IMR-90 (cell line): ENCODE data around the gene ADM5. TPM values are rescaled to one million over a fixed set of nuclear protein-coding genes. Genes with fewer than 3 reads are reported as not detected.

Source experiments
- ATAC-seq: fragments of 200-7000 bp; cut with Tn5 transposase; 2 replicates; pipeline ENCODE4 v1.9.1; 2020; ENCODE audit warnings: low read depth, mild to moderate bottlenecking, moderate library complexity
- BruUV-seq: library from RNA; stranded (reverse); fragments of 400-500 nt; replicated peaks from 2 replicates; lab custom pipeline; 2021; lab: Mats Ljungman, UMichigan
- CTCF ChIA-PET: fragments of 300-600 bp; formaldehyde crosslinking; extraction: SDS; loops from one replicate; lab custom pipeline; 2021; ENCODE audit warnings: antibody characterized with exemption; lab: Yijun Ruan, JAX
- POLR2A ChIA-PET: fragments of 300-600 bp; sonication (Branson Sonifier 250); formaldehyde crosslinking; loops from one replicate; lab custom pipeline; 2022; ENCODE audit warnings: antibody characterized with exemption; ENCODE audit not compliant: unreplicated experiment; lab: Charles Lee
- DNase-seq: peaks from one replicate; pipeline ENCODE4 v3.0.0; 2013
- H2AFZ ChIP-seq: replicated peaks from 2 replicates; pipeline ENCODE3; 2013; ENCODE audit warnings: low read length, mild to moderate bottlenecking; ENCODE audit not compliant: poor library complexity
- H2AK5ac ChIP-seq: 2 replicates; pipeline ENCODE4 v1.6.1; 2013; ENCODE audit warnings: low read depth, low read length, inconsistent platforms
- H2AK9ac ChIP-seq: replicated peaks from 2 replicates; pipeline ENCODE3; 2013; ENCODE audit warnings: mild to moderate bottlenecking, low read depth, low read length, moderate library complexity; ENCODE audit not compliant: poor library complexity
- H2BK120ac ChIP-seq: 2 replicates; pipeline ENCODE4 v1.6.1; 2013; ENCODE audit warnings: low read depth, low read length, inconsistent platforms
- H2BK15ac ChIP-seq: 3 replicates; pipeline ENCODE4 v1.6.1; 2013; ENCODE audit warnings: low read depth, low read length, inconsistent platforms
- H2BK20ac ChIP-seq: 2 replicates; pipeline ENCODE4 v1.6.1; 2013; ENCODE audit warnings: low read depth, mild to moderate bottlenecking, inconsistent platforms, low read length, moderate library complexity
- H2BK5ac ChIP-seq: 2 replicates; pipeline ENCODE4 v1.6.1; 2013; ENCODE audit warnings: mild to moderate bottlenecking, low read depth, low read length, inconsistent platforms; ENCODE audit not compliant: poor library complexity, severe bottlenecking
- H3K14ac ChIP-seq: replicated peaks from 2 replicates; pipeline ENCODE4 v1.6.1; 2013; ENCODE audit warnings: low read depth, low read length, inconsistent platforms
- H3K18ac ChIP-seq: 2 replicates; pipeline ENCODE4 v1.6.1; 2013; ENCODE audit warnings: low read depth, low read length, control low read depth
- H3K23ac ChIP-seq: 2 replicates; pipeline ENCODE4 v1.6.1; 2013; ENCODE audit warnings: low read depth, low read length, inconsistent platforms
- H3K27ac ChIP-seq: 2 replicates; pipeline ENCODE4 v1.5.1; 2013; ENCODE audit warnings: mild to moderate bottlenecking, control low read depth, low read length; ENCODE audit not compliant: insufficient read depth
- H3K27me3 ChIP-seq: 2 replicates; pipeline ENCODE4 v1.6.1; 2013; ENCODE audit warnings: low read length; ENCODE audit not compliant: control insufficient read depth, insufficient read depth
- H3K36me3 ChIP-seq: 2 replicates; pipeline ENCODE4 v1.6.1; 2013; ENCODE audit warnings: low read length, mixed read lengths; ENCODE audit not compliant: control insufficient read depth, insufficient read depth
- H3K4ac ChIP-seq: 2 replicates; pipeline ENCODE4 v1.6.1; 2013; ENCODE audit warnings: low read depth, low read length, inconsistent platforms
- H3K4me1 ChIP-seq: 2 replicates; pipeline ENCODE4 v1.6.1; 2013; ENCODE audit warnings: low read length, mixed read lengths; ENCODE audit not compliant: control insufficient read depth, insufficient read depth
- H3K4me2 ChIP-seq: 2 replicates; pipeline ENCODE4 v1.6.1; 2013; ENCODE audit warnings: low read depth, mild to moderate bottlenecking, control low read depth, low read length, moderate library complexity
- H3K4me3 ChIP-seq: 2 replicates; pipeline ENCODE4 v1.5.1; 2013; ENCODE audit warnings: low read depth, mild to moderate bottlenecking, control low read depth, low read length, moderate library complexity; ENCODE audit not compliant: insufficient read depth
- H3K56ac ChIP-seq: 2 replicates; pipeline ENCODE4 v1.6.1; 2013; ENCODE audit warnings: low read length, inconsistent platforms; ENCODE audit not compliant: insufficient read depth; ENCODE audit errors: extremely low read depth
- H3K79me1 ChIP-seq, 2 experiments: 2 replicates each; pipeline ENCODE4 v1.6.1; 2013; ENCODE audit warnings: low read length in 2 of 2, inconsistent platforms in 1 of 2, low read depth in 1 of 2
- H3K9ac ChIP-seq: 2 replicates; pipeline ENCODE4 v1.6.1; 2013; ENCODE audit warnings: low read depth, low read length, control low read depth
- H3K9me1 ChIP-seq: 2 replicates; pipeline ENCODE4 v1.6.1; 2013; ENCODE audit warnings: low read length, inconsistent platforms; ENCODE audit not compliant: insufficient read depth
- H3K9me3 ChIP-seq: 2 replicates; pipeline ENCODE4 v1.6.1; 2013; ENCODE audit warnings: low read length; ENCODE audit not compliant: control insufficient read depth, insufficient read depth
- H4K20me1 ChIP-seq: 2 replicates; pipeline ENCODE4 v1.6.1; 2013; ENCODE audit warnings: low read length, inconsistent platforms; ENCODE audit not compliant: insufficient read depth
- H4K5ac ChIP-seq: 2 replicates; pipeline ENCODE4 v1.6.1; 2013; ENCODE audit warnings: mild to moderate bottlenecking, low read depth, low read length, control low read depth
- H4K8ac ChIP-seq, 2 experiments: 2 replicates each; pipeline ENCODE4 v1.6.1; 2013; ENCODE audit warnings: low read depth in 2 of 2, low read length in 2 of 2, control low read depth in 1 of 2, inconsistent platforms in 1 of 2
- H4K91ac ChIP-seq: 2 replicates; pipeline ENCODE4 v1.6.1; 2013; ENCODE audit warnings: low read depth, low read length, inconsistent platforms; ENCODE audit not compliant: insufficient read depth
- BHLHE40 ChIP-seq: fragments of 150-350 bp; IDR thresholded peaks from 2 replicates; pipeline ENCODE4 v1.6.1; 2016; ENCODE audit warnings: mild to moderate bottlenecking, low read depth, low read length
- CHD1 ChIP-seq: IDR thresholded peaks from 2 replicates; pipeline ENCODE4 v1.6.1; 2012; ENCODE audit warnings: low read depth, low read length, improper control_type of control experiment
- CTCF ChIP-seq: conservative IDR thresholded peaks from 2 replicates; pipeline ENCODE4 v1.5.1; 2012; ENCODE audit warnings: mild to moderate bottlenecking, low read depth, low read length, improper control_type of control experiment
- ELK1 ChIP-seq: fragments of 150-350 bp; IDR thresholded peaks from 2 replicates; pipeline ENCODE4 v1.6.1; 2016; ENCODE audit warnings: low read depth, mild to moderate bottlenecking, low read length, moderate library complexity, borderline replicate concordance
- FOS ChIP-seq: fragments of 150-350 bp; IDR thresholded peaks from 2 replicates; pipeline ENCODE4 v1.6.1; 2016; ENCODE audit warnings: low read depth, low read length
- MAFK ChIP-seq: IDR thresholded peaks from 2 replicates; pipeline ENCODE4 v1.6.1; 2012; ENCODE audit warnings: low read depth, low read length, improper control_type of control experiment
- MAZ ChIP-seq: IDR thresholded peaks from 2 replicates; pipeline ENCODE4 v1.6.1; 2012; ENCODE audit warnings: low read depth, mild to moderate bottlenecking, low read length, improper control_type of control experiment, moderate library complexity, borderline replicate concordance
- MXI1 ChIP-seq: IDR thresholded peaks from 2 replicates; pipeline ENCODE4 v1.6.1; 2012; ENCODE audit warnings: low read depth, mild to moderate bottlenecking, low read length, moderate library complexity, borderline replicate concordance
- NFE2L2 ChIP-seq: fragments of 150-350 bp; IDR thresholded peaks from 2 replicates; pipeline ENCODE4 v1.6.1; 2016; ENCODE audit warnings: low read depth, mild to moderate bottlenecking, low read length
- POLR2A ChIP-seq: IDR thresholded peaks from 2 replicates; pipeline ENCODE4 v1.6.1; 2012; ENCODE audit warnings: mild to moderate bottlenecking, low read depth, low read length
- RAD21 ChIP-seq: IDR thresholded peaks from 2 replicates; pipeline ENCODE4 v1.6.1; 2012; ENCODE audit warnings: low read length, improper control_type of control experiment
- RCOR1 ChIP-seq: IDR thresholded peaks from 2 replicates; pipeline ENCODE4 v1.6.1; 2012; ENCODE audit warnings: mild to moderate bottlenecking, low read length, improper control_type of control experiment; ENCODE audit not compliant: insufficient replicate concordance
- RFX5 ChIP-seq: IDR thresholded peaks from 2 replicates; pipeline ENCODE4 v1.8.0; 2012; ENCODE audit warnings: low read depth, mild to moderate bottlenecking, low read length, moderate library complexity
- SMC3 ChIP-seq: fragments of 150-350 bp; IDR thresholded peaks from 2 replicates; pipeline ENCODE4 v1.6.1; 2016; ENCODE audit warnings: low read depth, mild to moderate bottlenecking, antibody characterized with exemption, low read length, moderate library complexity
- USF2 ChIP-seq: fragments of 150-350 bp; IDR thresholded peaks from 2 replicates; pipeline ENCODE4 v1.6.1; 2017; ENCODE audit warnings: mild to moderate bottlenecking, antibody characterized with exemption, low read length, low read depth
- WGBS, 2 experiments: methylation state at CpG; one replicate each; pipeline versions ENCODE4 v1.1.5 to v1.1.7; 2013; ENCODE audit warnings: missing lambda C conversion rate in 2 of 2; ENCODE audit not compliant: insufficient read length in 1 of 2; ENCODE audit errors: extremely low coverage in 2 of 2; 5-methylcytosine and 5-hydroxymethylcytosine counted together
- dilution Hi-C: fragments of 300-500 bp; cut with HindIII; formaldehyde crosslinking; loops from one replicate; pipeline ENCODE4 v1.14.3; 2018; ENCODE audit warnings: low sequenced_read_pairs; ENCODE audit not compliant: unreplicated experiment
- in situ Hi-C: fragments of 300-500 bp; cut with MboI; formaldehyde crosslinking; loops from 3 replicates; pipeline ENCODE4 v1.14.3; 2019; ENCODE audit warnings: low sequenced_read_pairs, inconsistent platforms, mixed read lengths
- intact Hi-C: fragments of 100-400 bp; cut with micrococcal nuclease; formaldehyde crosslinking; loops from 2 replicates; pipeline ENCODE4 v1.10.0; 2022
- polyA plus RNA-seq, 3 experiments: library from polyadenylated mRNA; depleted of rRNA; stranded (reverse); fragments of >200 nt; gene quantifications; 2 replicates each; pipeline ENCODE4 v1.2.3, GENCODE V29; 2012; ENCODE audit warnings: low replicate concordance in 1 of 3
- total RNA-seq: library from RNA; depleted of rRNA; stranded (reverse); fragments of >200 nt; gene quantifications from 2 replicates; pipeline ENCODE4 v1.2.3, GENCODE V29; 2012

Gene ADM5
- total and polyA plus RNA-seq, 2 of the 4 experiments (the other 2 are of a cell fraction): 0.18 to 0.99 TPM

DNA sequence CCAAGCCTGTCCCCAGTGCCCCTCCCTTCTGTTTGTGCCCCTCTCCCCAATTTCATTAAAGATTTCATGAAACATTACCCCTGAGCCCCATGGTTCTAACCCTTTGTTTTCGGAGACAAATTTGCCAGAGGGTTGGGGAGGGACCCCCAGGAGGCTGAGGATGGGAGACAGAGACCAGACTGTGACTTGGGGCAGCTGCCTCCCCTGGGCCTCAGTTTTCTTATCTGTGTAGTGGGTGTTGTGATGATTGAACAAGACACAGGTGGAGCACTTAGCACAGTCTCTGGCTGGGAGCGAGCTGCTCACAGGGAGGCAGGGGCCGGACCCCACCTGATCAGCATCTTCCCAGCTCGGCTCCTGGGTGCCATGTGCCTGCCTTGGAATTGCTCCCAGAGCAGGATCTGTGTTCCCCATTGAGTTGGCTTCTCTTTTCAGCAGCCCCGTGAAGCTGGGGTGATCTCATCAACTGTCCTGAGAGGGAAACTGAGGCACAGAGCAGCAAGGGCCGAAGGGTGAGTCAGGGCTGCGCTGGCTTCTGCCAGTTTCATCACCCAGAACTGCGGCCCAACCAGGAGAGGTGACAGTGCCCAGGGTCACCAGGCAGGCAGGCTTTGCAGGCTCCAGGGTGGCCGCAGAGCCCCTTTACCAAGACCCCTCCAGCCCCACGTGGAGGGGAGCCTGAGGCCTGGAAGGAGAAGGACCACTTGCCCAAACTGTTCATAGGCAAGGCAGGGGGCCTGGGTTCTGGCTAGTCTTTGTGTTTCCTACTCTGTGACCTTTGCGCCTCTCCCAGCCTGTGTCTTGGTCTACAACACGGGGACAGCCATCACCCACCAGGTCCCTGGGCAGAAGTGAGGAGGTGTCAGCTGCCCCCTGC lies 30.6 kb upstream of the ADM5 start:
- Histone ChIP-seq H4K5ac (no peak overlapping the region), H2BK20ac (no peak overlapping the region), H2BK120ac (no peak overlapping the region), H3K18ac (no peak overlapping the region), H4K8ac (no peak overlapping the region), H3K27me3 (no peaks in the 10 kb centered on the region), H3K27ac (no peak overlapping the region), H2AFZ (no peak overlapping the region), H2BK15ac (no peak overlapping the region), H2AK5ac (no peak overlapping the region), H3K9me3 (no peaks in the 10 kb centered on the region), H3K36me3 (peaks cover 77% of the 10 kb centered on the region), H2AK9ac (no peak overlapping the region), H3K9ac (no peak overlapping the region), H4K20me1 (peaks cover 24% of the 10 kb centered on the region), H4K91ac (no peak overlapping the region), H3K4me1 (no peaks in the 10 kb centered on the region), H3K4ac (no peak overlapping the region), H3K14ac (no peak overlapping the region), H3K79me1 (peaks cover 12 to 50% of the 10 kb centered on the region in 2 experiments; a peak in 2 of 4 replicates), H3K4me2 (no peak overlapping the region), H3K56ac (no peak overlapping the region), H3K23ac (no peak overlapping the region), H2BK5ac (no peak overlapping the region), H3K9me1 (peaks cover 3% of the 10 kb centered on the region; the same call in 1 of the 2 replicates), H3K4me3 (no peak overlapping the region)
- POLR2A ChIA-PET: no interaction called here
- dilution Hi-C loops (no loop called here), in situ Hi-C loops (no loop called here), intact Hi-C loops (no loop called here)
- no peak for DNase-seq
- BruUV-seq: no TSS peak
- ATAC-seq: no peak
- 100% methylated on average over 3 of the region's 12 CpGs; no CpG with 5 or more reads in 1 of the 2 experiments for WGBS, 2 experiments
- CTCF ChIA-PET: no interaction called here
- TF ChIP-seq RCOR1 (no peak), MAZ (no peak), FOS (no peak), CHD1 (no peak), MXI1 (no peak), CTCF (no peak), POLR2A (no peak), SMC3 (no peak), RFX5 (no peak), NFE2L2 (no peak), MAFK (no peak), RAD21 (no peak), ELK1 (no peak), USF2 (no peak), BHLHE40 (no peak)
